ENCODE measurements around the gene ACR. TPM values are rescaled to one million over a fixed set of nuclear protein-coding genes. Genes with fewer than 3 reads are reported as not detected.

The ACR gene
- total RNA-seq, 1 donor from 2014 or later, result 0.45 TPM

DNA sequence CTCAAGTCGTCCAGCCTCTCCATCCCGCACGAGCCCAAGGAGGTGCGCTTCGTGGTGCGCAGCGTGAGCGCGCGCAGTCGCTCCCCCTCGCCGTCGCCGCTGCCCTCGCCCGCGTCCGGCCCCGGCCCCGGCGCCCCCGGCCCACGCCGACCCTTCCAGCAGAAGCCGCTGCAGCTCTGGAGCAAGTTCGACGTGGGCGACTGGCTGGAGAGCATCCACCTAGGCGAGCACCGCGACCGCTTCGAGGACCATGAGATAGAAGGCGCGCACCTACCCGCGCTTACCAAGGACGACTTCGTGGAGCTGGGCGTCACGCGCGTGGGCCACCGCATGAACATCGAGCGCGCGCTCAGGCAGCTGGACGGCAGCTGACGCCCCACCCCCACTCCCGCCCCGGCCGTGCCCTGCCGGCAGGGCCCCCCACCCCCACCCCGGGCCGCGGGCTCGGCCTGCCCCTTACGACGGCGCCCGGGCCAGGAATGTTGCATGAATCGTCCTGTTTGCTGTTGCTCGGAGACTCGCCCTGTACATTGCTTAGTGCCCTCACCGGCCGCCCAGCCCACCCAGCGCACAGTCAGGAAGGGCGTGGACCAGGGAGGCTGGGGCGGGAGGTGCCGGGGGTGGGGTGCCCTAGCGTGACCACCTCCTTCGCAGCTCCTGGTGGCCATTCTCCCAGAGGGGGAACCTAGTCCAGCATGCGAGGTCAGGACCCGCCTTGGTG, 6.9 kb upstream of the ACR start:
- peak; percentile 90 for DNase-seq (ENCODE audit: low spot score)
- Mint-ChIP-seq H3K4me3 (ENCODE audit: unreplicated experiment) (no peak overlapping the region), H3K36me3 (ENCODE audit: low read depth) (no peaks in the 10 kb centered on the region), H3K27ac (ENCODE audit: unreplicated experiment) (no peak overlapping the region), H3K27me3 (ENCODE audit: low read depth) (peaks cover 7% of the 10 kb centered on the region), H3K4me1 (ENCODE audit: low read depth) (peaks cover 5% of the 10 kb centered on the region), H3K9me3 (ENCODE audit: low read depth) (no peaks in the 10 kb centered on the region)
- TF ChIP-seq, protein P1, sequence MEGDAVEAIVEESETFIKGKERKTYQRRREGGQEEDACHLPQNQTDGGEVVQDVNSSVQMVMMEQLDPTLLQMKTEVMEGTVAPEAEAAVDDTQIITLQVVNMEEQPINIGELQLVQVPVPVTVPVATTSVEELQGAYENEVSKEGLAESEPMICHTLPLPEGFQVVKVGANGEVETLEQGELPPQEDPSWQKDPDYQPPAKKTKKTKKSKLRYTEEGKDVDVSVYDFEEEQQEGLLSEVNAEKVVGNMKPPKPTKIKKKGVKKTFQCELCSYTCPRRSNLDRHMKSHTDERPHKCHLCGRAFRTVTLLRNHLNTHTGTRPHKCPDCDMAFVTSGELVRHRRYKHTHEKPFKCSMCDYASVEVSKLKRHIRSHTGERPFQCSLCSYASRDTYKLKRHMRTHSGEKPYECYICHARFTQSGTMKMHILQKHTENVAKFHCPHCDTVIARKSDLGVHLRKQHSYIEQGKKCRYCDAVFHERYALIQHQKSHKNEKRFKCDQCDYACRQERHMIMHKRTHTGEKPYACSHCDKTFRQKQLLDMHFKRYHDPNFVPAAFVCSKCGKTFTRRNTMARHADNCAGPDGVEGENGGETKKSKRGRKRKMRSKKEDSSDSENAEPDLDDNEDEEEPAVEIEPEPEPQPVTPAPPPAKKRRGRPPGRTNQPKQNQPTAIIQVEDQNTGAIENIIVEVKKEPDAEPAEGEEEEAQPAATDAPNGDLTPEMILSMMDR (IDR thresholded peaks at IDR 0.05), result no peak

DNA sequence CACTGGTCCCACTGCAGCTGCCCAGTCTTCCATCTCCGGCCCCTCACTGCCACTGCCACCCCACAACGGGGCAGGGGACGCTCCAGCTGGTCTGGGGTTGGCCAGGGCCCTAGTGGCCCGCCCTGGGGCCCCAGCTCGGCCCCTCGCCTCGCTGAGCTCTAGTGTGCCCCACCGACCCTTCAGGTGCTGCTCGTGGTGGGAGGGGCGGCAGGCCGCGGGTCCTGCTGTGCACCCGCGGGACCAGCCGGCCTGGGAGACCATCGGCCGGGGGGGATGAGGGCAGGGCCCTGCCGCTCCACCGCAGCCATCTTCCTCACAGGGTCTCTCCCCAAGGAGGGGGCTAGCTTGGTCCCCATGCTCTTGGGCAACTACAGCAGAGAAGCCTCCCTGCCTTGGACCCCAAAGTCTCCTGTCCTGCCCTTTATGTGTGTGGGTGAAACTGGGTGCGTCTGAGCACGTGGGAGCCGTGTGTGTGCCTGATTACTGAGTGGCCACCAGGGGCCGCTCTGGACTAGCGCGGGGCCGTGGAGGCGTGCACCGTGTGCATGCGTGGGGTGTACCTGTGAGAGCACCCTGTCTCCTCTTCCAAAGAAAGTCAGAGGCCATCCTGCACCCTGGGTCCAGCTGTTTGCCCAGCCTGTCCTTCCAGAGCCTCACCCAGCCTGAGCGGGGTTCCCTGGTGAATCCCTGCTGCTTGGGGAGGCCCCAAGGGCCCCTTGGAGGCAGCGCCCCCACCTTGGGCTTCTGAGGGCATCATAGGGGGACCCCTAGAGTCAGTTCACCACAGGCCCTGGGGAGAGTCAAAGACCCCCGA, 6.0 kb upstream of the ACR start:
- H3K27ac Mint-ChIP-seq (ENCODE audit: unreplicated experiment), result no peak overlapping the region
- H3K27me3 Mint-ChIP-seq (ENCODE audit: low read depth), result peaks cover 11% of the 10 kb centered on the region
- H3K4me3 Mint-ChIP-seq (ENCODE audit: unreplicated experiment), result no peak overlapping the region

DNA sequence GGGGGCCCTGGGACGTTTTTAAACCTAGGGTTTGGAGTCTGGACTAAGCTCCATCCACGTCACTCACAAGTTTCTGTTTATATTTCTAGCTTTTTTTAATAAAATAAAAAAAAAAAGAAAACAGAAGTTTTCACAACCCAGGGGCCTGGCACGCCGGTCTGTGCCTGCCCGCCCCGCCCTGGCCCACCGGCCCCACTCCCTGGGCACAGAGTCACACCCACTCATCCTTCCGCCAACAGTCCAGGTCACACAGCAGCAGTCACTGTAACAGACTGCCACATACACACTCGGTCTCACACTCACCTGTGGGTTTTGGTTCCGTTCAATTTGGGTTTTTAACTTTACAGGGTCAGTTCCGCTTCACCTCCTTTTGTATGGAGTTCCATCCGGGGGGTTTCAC, 5.3 kb upstream of the ACR start:
- peaks cover 5% of the 10 kb centered on the region for H3K4me1 Mint-ChIP-seq (ENCODE audit: low read depth)
- peaks cover 12% of the 10 kb centered on the region for H3K27me3 Mint-ChIP-seq (ENCODE audit: low read depth)
- no peak overlapping the region for H3K27ac Mint-ChIP-seq (ENCODE audit: unreplicated experiment)
- no peak overlapping the region for H3K4me3 Mint-ChIP-seq (ENCODE audit: unreplicated experiment)
- no peak for DNase-seq (ENCODE audit: low spot score)
- TF ChIP-seq, protein P1 (IDR thresholded peaks at IDR 0.05), result no peak
- H3K36me3 Mint-ChIP-seq (ENCODE audit: low read depth), result no peaks in the 10 kb centered on the region
- no peaks in the 10 kb centered on the region for H3K9me3 Mint-ChIP-seq (ENCODE audit: low read depth)

More for the DNA sequence above, 6.0 kb upstream of the ACR start:
- TF ChIP-seq, protein P1 (IDR thresholded peaks at IDR 0.05), result peak; percentile 76
- peak; percentile 59 for DNase-seq (ENCODE audit: low spot score)
- Mint-ChIP-seq H3K36me3 (ENCODE audit: low read depth) (no peaks in the 10 kb centered on the region), H3K9me3 (ENCODE audit: low read depth) (no peaks in the 10 kb centered on the region), H3K4me1 (ENCODE audit: low read depth) (peaks cover 5% of the 10 kb centered on the region)

DNA sequence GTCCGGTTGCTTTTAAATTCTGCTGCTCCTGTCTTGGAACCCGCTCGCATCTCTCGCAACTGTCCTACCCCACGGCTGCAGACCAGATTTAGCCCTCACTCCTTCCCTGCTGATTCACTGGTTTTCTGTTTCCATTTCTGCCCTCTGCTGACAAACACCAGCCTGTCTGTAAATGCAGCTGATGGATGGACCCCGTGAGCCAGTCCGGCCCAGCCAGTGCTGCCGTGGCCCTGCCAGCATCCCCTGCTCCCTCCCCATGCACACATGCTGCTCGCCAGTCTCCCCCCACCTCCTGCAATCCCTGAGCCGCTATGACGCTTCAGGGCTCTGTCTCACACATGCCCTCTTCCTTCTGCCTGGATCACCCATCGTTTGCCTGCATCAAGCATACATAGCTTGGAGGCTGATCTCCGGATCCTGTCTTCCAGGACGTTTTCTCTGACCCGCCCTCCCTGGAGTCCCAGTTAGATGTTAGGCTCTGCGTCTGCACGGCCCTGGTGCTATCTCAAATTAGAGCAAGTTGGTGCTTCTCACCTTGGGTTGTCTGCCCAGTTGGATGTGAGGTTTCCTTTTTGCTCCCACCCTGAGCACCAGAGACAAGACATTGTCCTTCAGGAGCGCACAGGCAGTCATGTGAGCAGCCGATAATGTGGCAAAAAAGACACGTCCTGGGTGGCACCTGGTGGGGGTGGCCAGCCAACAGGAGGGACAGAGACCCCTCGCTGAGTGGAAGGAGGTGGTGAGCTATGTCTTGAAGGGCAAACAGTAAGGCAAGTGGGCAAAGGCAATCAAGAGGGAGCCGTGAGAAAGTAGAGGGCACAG, 4.3 kb upstream of the ACR start:
- peak; percentile 55 for DNase-seq (ENCODE audit: low spot score)
- TF ChIP-seq, protein P1 (IDR thresholded peaks at IDR 0.05), result peak; percentile 42
- H3K36me3 Mint-ChIP-seq (ENCODE audit: low read depth), result no peaks in the 10 kb centered on the region
- H3K4me3 Mint-ChIP-seq (ENCODE audit: unreplicated experiment), result peak overlapping the region; percentile 39
- H3K4me1 Mint-ChIP-seq (ENCODE audit: low read depth), result peaks cover 5% of the 10 kb centered on the region
- H3K27ac Mint-ChIP-seq (ENCODE audit: unreplicated experiment), result peak overlapping the region; percentile 33
- H3K9me3 Mint-ChIP-seq (ENCODE audit: low read depth), result no peaks in the 10 kb centered on the region
- H3K27me3 Mint-ChIP-seq (ENCODE audit: low read depth), result peaks cover 16% of the 10 kb centered on the region

DNA sequence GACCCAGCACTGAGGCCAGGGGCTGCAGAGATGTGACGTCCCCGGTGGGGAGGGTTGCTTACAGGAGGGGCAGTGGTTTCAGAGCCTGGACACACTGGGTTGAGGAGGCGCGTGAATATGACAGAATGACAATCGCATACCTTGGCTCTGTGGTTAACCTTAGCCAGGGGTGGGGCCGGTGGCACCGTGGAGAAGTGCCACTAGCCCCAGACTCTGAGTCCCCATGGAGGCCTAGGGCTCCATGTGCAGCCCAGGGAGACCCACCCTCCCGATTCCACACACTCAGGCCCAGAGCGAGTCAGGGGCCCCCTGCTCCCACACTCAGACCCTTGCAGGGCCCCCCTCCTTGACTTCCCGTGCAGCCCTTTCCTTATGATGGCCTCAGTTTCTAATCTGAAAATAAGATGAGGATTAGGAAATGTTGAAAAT, 3.6 kb upstream of the ACR start:
- H3K27me3 Mint-ChIP-seq (ENCODE audit: low read depth), result peaks cover 19% of the 10 kb centered on the region
- TF ChIP-seq, protein P1 (IDR thresholded peaks at IDR 0.05), result no peak
- no peak overlapping the region for H3K27ac Mint-ChIP-seq (ENCODE audit: unreplicated experiment)
- H3K4me1 Mint-ChIP-seq (ENCODE audit: low read depth), result peaks cover 5% of the 10 kb centered on the region
- H3K36me3 Mint-ChIP-seq (ENCODE audit: low read depth), result no peaks in the 10 kb centered on the region
- H3K9me3 Mint-ChIP-seq (ENCODE audit: low read depth), result no peaks in the 10 kb centered on the region
- H3K4me3 Mint-ChIP-seq (ENCODE audit: unreplicated experiment), result no peak overlapping the region
- DNase-seq (ENCODE audit: low spot score), result no peak

All from chondrocyte (in vitro differentiated cells).